ENCODE results near the gene NKIRAS2.
"Not testable (repeated sequence)": the region's sequence is repeated elsewhere in the genome, so short reads cannot be mapped to it uniquely, and the experiment has no call there.

The NKIRAS2 gene

DNA sequence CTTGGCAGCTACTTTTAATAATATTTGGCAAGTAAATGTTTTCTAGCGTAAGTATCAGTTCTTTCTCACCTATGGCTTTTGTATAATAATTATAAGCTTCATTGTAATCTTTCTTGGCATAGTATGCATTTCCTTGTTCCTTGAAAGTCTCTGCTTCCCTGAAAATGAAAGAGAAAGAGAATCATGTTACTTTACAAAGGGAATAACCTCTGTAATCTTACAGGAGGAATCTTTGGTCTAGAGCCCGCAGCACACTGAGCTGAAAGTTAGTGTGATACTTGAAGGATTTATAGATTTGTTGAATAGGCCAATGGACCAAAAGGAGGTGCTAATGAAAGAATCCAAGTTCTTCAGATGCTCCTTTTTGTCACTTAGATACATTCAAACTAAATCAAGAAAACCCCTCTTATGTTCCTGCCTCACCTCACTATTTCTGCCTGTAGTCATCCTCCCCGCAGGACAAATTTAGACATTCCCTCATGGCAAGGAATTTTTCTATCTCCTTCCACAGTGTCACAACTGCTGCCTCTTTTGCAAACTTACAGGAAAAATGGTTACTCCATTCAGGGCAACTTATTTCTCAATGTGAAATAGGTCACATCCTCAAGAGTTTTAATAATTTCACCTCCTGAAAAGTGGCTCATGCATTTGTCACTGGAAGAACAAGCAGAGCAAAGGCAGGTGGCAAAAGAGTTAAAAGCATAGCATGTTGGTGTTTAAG, 19.3 kb upstream of the NKIRAS2 start:
- DNase-seq: no peak

DNA sequence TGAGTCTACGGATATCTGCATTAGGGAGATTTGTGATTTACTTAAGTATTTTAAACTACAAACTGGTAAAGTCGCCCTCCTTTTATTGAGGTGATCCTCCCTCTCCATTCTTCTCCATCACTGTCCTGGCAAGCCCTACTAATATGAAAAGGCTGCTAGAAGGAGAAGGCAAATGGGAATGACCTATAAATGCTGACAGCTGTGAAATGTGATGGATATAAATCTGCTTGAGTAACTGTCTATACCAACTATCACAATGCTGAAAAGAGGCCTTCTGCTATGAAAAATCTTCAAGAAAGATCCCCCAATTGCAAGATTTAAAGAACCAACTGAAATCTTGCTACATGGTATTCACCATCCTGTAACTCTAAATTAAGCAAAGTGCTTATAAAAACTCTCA, 18.2 kb upstream of the NKIRAS2 start:
- DNase-seq: no peak

DNA sequence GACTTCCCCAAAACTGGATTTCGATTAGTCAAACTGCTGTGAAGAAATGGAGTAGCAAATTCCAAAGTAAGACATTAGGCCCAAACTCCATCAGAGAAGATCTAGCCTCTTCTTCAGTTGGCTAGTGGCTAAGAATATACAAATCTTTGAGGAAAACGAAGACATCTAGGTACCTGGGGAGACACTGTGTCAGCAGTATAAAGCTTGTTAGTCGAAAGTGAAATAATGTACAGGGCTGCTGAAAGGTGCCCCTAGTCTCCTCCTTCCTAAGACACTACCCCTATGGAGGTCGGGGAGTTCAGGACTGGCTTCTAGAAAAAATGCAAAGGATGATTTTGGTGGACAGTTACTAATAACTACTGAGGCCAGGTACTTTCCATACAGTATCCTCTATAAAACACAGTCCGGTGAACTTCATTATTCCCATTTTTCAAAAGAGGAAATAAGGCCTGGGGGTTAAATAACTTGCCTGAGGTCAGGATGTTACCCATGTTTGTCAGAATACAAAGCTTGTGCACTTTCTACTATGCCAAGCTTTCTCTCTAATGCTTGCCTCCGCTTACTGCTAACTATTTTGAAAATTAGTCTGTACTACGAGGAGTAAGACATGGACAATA, 17.6 kb upstream of the NKIRAS2 start:
- no peak for DNase-seq

DNA sequence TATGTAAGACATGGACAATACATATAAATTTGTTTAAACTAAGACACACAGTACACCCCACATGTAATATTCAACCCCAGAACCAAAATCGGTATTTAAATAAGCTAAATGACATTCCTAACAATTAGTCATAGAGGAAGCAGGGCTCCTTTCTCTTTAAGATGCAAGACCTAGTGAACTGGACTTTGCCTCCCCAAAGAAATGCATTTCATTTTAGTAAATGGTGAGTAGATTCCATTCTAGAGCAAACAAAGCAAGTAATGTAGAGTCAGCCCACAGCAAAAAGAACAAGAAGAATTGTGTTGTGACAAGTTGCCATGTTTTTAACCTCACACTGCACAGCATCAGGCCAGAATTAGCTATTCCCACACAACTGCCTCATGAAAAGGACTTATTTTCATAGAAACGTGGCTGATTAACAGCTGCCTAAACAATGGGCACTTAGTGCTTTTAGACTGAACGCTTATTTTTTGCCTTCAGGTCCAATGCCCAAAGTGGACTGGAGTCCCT, 17.0 kb upstream of the NKIRAS2 start:
- DNase-seq: no peak

DNA sequence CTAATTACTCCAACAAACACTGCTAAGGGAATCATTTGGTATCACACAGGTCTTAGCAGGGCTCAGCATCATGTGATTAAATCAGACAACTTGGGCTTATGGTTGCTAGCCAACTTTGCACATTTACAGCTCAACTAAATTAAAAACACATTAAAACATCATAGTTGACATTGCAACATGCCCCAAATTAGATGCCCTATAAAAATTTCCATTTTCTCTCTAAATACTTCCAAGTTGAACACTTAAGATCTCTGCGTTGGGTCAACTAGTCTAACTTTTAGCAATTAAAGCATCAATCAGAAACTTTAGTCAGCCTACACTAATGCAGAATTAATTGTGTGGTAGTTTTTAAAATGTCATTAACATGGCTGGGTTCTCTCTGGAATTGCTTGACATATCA, 14.7 kb upstream of the NKIRAS2 start:
- DNase-seq: no peak

DNA sequence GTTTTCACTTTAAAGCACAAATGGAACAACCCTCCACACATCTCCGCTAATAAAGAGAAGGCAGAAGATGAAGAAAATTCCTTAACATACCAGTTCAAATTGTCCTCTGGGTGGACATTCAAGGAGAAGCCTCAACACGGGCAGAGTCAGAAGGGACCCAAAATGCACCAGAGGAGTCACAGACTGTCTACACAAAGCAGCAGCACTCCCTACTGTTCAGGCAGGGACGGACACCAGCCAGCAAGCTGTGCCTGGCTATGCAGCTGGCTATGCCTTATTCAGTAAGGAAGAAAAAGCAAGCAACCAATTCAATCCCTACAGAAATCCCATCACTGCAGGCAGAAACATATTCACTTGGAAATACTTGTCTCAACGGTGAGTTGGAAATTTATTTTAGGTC, 10.7 kb upstream of the NKIRAS2 start:
- peak; percentile 35 for DNase-seq

DNA sequence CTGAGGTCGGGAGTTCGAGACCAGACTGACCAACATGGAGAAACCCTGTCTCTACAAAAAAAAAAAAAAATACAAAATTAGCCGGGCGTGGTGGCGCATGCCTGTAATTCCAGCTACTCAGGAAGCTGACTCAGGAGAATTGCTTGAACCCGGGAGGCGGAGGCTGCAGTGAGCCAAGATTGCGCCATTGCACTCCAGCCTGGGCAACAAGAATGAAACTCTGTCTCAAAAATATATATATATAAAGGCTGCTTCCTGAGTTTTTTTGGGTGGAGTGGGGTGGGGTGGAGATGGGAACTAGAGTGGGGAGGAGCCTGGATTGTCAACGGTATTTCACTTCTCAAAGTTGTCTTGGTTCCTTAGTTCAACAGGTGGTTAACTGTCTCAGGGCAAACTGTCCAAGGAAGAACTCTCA, 9.6 kb upstream of the NKIRAS2 start:
- DNase-seq: peak; percentile 35

DNA sequence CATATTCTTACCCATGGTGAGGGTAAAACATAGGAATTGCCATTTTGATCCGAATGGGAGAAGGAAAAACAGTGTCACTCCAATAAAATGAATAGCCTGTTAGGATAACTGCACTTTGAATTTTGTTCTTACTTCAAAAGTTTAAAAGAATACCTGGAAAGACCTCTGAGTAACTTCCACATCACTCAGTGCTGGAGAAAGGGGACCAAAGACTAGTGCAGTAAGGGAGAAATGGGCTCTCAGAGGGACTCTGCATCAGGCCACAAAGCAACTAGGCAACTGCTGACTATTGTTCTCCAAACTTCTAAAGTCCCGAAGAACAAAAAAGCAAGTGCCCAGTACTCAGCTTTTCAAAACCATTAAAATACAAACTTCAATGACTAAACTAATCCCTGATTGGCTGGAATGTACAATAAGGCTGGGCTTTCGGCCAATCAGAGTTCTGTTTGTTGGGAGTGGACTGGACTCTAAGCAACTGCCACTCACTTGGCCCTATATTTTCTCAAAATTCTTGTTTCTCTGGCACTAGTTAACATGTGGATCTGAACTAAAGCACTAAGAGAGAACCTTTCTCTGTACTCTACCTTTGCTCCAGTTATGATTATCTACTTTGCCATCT, 8.9 kb upstream of the NKIRAS2 start:
- peak; percentile 63 for DNase-seq

DNA sequence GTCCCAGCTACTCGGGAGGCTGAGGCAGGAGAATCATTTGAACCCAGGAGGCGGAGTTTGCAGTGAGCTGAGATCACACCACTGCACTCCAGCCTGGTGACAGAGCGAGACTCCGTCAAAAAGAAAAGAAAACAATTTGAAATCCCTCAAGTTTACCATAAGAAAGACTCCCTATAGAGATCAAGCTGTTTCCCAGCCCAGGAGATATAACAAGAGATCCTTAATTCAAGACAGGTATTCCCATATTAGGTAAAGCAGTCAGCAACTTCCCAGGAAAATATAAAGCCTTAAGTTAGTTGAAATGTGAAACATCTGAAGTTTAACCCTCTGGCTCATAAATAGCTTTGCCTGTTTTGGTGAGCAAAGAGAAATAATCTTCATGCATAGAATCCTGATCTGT, 7.5 kb upstream of the NKIRAS2 start:
- DNase-seq: not testable (repeated sequence)

DNA sequence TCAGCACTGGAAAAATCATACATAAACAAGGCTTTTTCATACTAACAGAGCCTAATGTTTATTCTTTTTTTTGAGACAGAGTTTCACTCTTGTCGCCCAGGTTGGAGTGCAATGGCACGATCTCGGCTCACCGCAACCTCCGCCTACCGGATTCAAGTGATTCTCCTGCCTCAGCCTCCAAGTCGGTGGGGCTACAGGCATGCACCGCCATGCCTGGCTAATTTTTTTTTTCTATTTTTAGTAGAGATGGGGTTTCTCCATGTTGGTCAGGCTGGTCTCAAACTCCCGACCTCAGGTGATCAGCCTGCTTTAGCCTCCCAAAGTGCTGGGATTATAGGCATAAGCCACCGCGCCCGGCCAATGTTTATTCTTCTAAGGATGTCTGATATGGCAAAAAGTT, 6.2 kb upstream of the NKIRAS2 start:
- not testable (repeated sequence) for DNase-seq

DNA sequence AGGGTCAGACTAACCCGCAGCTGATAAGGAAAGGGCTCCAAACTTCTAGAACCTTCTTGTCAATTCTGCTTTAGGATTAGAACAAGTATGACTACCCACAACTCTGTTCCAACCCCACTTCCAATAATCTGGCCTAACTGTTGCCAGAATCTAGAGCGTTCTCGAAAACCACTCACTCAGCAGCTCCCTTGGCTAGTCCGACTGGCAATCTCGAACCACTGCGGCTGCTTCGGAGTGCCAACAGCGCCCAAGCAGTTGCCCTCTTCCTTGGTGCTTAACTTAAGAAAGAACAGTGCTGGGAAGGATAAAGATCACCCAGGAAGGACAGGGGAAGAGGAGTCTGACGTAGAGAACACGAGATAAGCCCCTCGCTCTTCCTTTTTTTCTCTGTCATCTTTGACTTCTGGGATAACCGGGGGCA, 3.5 kb upstream of the NKIRAS2 start:
- peak; percentile 55 for DNase-seq

DNA sequence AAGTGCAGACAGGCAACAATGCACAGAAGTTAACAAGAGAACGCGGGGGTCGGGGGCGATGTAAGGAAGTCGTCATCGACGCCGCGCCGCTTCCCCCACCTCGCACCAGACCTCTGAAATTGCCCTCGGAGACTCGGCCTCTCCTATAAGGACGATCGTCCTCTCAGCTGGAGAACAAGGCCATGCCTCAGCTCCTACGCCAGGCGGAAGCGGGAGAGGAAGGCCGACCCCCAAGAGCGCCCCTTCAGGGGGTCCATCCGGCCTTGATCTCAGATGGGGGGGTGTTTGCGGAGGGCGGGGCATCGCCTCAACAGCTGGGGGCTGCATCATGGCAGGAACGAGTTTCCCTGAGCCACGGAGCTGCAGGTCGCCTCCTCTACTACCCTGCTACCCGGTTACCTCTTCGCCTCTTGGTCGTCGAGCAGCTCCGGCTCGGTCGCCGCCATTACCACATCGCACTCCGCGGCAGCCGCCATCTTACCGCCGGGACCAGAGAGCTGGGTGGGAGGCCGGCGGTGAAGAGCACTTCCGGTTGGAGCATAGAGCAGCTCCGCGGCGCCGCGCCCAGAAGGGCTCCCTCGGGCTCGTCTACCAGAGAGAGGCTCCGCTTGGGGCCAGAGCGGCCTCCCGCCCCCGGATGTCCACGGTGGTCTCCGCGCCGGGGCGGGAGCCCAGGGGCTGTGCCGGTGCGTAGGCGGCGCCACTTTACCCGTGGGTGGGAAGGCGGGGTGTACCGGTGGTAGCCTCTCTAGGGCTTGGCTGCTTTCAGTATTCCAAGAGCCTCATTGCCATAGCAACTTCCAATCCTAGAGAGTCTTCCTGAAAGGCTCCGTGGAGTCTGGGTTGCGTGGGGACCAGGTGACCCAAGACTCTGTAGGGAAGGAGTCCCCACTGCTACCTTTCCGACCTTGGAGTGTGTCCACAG, 2.7 kb upstream of the NKIRAS2 start, which contains the start of gene DNAJC7:
Gene DNAJC7 (minus strand): TSS at position 499 of the 925 bp plus-strand sequence. CDS start 23 bp downstream, at position 476.
- peak; percentile 98 for DNase-seq

DNA sequence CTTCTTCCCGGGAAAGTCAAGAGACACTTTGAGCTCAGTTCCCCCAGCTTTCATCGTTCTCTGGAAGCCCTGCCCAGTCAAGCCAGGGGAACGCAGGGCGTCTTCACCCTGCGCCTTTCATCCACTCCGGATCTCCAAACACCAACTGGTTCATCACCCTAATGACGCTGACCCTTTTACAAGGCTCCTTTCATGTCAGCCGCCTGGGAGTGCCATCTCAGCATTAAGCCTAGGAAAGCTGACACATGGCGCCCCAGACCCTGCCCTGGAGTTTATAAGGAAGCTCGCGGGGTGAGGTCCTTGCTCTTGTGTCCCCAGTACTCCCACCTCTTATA, 2.1 kb upstream of the NKIRAS2 start:
- peak; percentile 69 for DNase-seq

DNA sequence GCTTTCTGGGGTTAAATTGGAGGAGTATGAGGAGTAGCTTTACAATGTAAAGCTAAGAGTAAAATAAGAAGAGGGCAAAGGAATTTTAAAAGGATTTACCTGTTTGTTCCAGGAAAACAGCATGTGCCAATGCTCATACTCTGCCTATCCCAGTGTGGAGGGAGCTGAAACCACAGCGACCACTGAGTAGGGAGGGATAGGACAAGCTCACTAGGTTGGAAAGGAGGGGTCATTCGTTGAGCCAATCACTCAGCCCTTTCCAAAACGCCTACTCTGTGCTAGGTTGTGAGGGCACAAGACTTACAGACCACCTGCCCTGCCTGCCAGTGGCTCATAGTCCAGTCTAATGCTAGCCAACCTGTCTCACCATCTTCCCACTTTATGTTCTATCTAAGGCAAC, 1.6 kb upstream of the NKIRAS2 start:
- peak; percentile 61 for DNase-seq

DNA sequence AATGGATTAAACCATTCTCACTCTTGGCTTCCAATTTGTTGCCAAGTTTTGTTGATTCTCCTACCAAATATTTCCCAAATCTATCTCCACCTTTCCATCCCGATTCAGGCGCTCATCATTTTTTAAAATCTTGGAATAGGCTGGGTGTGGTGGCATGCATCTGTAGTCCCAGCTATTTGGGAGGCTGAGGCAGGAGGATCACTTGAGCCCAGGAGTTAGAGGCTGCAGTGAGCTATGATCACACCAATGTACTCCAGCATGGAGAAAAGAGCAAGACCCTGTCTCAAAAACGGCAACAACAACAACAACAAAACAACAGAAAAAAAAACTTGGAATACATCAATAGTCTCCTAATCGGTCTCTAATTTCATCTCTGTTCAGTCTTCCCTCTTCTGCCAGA, 902 bp upstream of the NKIRAS2 start:
- DNase-seq: no peak

DNA sequence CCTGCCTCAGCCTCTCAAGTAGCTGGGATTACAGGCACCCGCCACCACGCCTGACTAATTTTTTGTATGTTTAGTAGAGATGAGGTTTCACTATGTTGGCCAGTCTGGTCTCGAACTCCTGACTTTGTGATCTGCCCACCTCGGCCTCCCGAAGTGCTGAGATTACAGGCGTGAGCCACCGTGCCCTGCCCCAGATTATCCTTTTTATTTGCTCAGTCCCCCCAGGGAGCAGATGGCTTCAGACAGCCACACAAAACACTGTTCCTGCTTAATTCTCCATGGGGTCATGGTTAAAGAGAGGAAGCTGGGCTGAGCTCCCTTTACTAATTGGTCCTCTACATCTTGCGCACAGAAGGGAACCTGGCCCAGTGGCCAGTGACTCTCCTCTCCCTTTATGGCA, 955 bp downstream of the NKIRAS2 start:
- DNase-seq: not testable (repeated sequence)

DNA sequence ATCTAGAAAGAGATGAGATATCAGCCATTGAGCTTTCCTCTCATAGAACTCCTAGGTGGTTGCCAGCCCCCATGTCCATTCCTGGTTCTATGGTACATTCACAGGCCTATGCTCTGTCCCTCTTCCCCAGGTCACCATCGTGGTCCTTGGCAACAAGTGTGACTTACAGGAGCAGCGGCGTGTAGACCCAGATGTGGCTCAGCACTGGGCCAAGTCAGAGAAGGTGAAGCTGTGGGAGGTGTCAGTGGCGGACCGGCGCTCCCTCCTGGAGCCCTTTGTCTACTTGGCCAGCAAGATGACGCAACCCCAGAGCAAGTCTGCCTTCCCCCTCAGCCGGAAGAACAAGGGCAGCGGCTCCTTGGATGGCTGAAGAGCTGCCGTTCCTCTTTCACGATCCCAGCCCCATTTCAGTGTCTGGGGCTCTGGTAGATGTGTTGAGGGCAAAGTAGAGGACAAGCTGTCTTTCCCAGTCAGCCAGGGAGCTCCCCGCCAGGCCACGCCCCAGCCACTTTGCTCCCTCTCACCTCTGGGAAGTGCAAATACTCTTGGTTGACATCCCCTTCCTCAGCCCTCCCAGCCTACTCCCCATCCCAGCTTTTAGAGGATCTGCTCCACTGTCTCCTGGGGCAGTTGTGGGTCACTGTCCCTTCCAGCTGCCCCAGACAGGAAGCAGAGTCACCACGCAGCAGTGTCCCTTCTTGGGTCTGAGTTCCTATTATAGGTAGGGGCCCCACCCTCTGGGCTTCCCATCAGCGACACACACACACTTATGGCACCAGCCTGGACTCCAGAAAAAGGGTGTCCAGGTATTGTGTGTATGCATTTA, 3.8 kb downstream of the NKIRAS2 start:
- DNase-seq: peak; percentile 43

DNA sequence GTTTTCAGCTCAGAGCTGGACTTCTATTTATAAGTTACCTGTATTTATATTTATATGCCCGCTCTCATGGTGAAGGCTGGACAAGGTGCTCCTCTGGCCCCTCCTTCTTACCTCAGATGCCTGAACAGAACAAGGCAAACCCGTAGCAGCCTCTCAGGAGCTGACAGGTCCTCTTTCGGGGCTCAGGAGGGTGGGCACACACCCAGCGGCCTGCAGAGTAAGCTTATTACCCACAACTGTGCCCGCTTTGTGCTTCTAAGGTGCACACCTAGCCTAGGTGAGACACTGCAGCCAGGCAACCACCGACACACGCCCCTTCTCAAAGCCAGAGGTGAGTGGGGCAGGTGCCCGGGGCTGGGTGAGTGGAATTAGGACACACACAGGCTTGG, 5.3 kb downstream of the NKIRAS2 start:
- DNase-seq: no peak

DNA sequence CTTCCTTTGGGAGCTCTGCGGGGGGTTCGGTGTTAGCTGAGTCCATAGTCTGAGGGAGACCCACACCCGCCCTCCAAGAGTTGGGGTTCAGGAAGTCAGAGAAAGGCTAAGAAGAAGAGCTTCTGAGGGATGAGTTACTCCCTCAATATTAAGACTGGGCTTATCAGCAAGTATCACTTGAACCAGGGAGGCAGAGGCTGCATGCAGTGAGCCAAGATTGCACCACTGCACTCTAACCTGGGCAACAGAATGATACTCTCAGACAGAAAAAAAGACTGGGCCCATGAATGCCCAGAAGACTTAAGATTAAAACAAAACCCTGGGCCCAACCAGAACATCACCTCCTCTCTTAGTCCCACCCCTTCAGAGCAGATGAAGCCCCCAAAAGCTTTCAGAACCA, 6.0 kb downstream of the NKIRAS2 start:
- DNase-seq: peak; percentile 63

DNA sequence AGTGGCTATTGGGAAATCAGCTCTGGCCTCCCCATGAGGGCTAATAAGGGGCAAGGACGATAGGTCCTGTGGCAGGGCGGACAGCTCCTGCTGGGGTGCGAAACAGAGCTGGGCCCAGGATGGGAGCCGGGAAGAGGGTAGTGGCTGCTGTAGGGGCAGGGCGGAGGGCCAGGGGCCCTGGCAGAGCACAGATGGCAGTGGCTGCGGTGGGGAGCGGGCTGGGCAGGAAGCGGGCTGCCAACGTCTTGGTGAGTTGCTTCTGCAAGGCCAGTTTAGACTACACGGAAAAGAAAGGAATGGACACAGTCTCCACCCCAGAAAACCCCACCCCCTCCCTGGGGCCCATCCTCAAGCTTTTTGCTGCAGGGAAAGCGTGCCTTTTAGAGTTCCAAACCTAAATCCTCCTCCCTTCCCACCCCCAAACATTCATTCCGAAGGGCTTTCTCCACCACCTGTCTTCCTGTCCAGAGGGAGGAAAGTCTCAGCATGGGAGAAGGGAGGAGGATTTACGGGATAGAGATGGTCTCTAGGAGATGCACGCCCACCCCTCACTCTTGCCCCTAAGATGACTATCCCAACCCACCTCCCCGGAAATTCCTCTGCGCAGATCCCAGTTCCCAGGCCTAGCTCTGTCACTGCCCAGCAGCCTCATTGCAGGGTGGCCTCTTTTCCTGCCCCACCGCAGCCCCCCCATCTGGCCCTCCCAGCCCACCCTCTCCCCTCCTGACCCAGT, 7.1 kb downstream of the NKIRAS2 start:
- DNase-seq: peak; percentile 83

DNA sequence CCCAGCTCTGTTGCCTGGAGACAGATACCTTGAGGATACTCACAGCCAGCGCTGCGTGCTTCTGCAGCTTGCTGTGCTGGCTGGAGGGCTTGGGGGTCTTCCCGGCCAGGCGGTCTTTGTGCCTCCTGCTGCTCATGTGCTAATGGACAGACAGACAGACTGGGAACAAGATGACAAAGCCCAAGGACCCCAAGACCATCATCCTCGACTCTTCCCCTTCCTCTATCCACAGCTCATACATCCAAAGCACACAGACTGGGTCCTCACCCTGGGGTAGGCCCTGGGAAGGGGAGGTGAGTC, 7.7 kb downstream of the NKIRAS2 start:
- no peak for DNase-seq

Measured in hematopoietic multipotent progenitor cell treated with erythropoietin and hydrocortisone succinate and interleukin-3 and kit ligand, for 4 days (in vitro differentiated cells).